Ramos (cell line): ENCODE measurements around the gene FBXL4.

Experiments
- in situ Hi-C: fragments of 300-500 bp; cut with MboI; formaldehyde crosslinking; loops from one replicate; pipeline ENCODE4 v1.14.3; 2022; ENCODE audit warnings: low sequenced_read_pairs; ENCODE audit not compliant: unreplicated experiment

The FBXL4 gene

GRCh38 chr6:98894810-98895209 lies 52.9 kb downstream of the FBXL4 start:
- in situ Hi-C loops = no loop called here

- in situ Hi-C loops = no loop called here
These were observed 60.1 kb downstream of the FBXL4 start for GRCh38 chr6:98887650-98888049.

GRCh38 chr6:98885330-98885729 lies 62.4 kb downstream of the FBXL4 start:
- in situ Hi-C loops = no loop called here

- in situ Hi-C loops = no loop called here
These were observed 67.3 kb downstream of the FBXL4 start for GRCh38 chr6:98880486-98880885.

- in situ Hi-C loops = no loop called here
These were observed 70.5 kb downstream of the FBXL4 start for GRCh38 chr6:98877250-98877649.

- in situ Hi-C loops = no loop called here
These were observed 72.4 kb downstream of the FBXL4 start for GRCh38 chr6:98875375-98875774.

GRCh38 chr6:98871821-98872220 lies 75.9 kb downstream of the FBXL4 start:
- in situ Hi-C loops = no loop called here

- in situ Hi-C loops = no loop called here
These were observed 76.7 kb downstream of the FBXL4 start for GRCh38 chr6:98871057-98871456.

- in situ Hi-C loops = no loop called here
These were observed 83.2 kb downstream of the FBXL4 start for GRCh38 chr6:98864497-98864896.

- in situ Hi-C loops = loop anchor here (25.0 kb wide), 1 partner anchor 1361 kb away; no protein-coding TSS in a partner anchor
These were observed 99.1 kb downstream of the FBXL4 start for GRCh38 chr6:98848539-98849242.

GRCh38 chr6:98847779-98848538 lies 99.8 kb downstream of the FBXL4 start:
- in situ Hi-C loops = loop anchor here (25.0 kb wide), 1 partner anchor 1361 kb away; no protein-coding TSS in a partner anchor

GRCh38 chr6:98847416-98847778 lies 100.3 kb downstream of the FBXL4 start:
- in situ Hi-C loops = loop anchor here (25.0 kb wide), 1 partner anchor 1360 kb away; no protein-coding TSS in a partner anchor

- in situ Hi-C loops = loop anchor here (25.0 kb wide), 1 partner anchor 1359 kb away; no protein-coding TSS in a partner anchor
These were observed 101.7 kb downstream of the FBXL4 start for GRCh38 chr6:98846021-98846380.

GRCh38 chr6:98845211-98846020 lies 102.3 kb downstream of the FBXL4 start:
- in situ Hi-C loops = loop anchor here (25.0 kb wide), 1 partner anchor 1358 kb away; no protein-coding TSS in a partner anchor

GRCh38 chr6:98844244-98845210 lies 103.2 kb downstream of the FBXL4 start:
- in situ Hi-C loops = loop anchor here (25.0 kb wide), 1 partner anchor 1357 kb away; no protein-coding TSS in a partner anchor

GRCh38 chr6:98843271-98844243 lies 104.2 kb downstream of the FBXL4 start:
- in situ Hi-C loops = loop anchor here (25.0 kb wide), 1 partner anchor 1356 kb away; no protein-coding TSS in a partner anchor

GRCh38 chr6:98842342-98843180 lies 105.2 kb downstream of the FBXL4 start:
- in situ Hi-C loops = loop anchor here (25.0 kb wide), 1 partner anchor 1355 kb away; no protein-coding TSS in a partner anchor
